HG03457 (cell line): ENCODE data around the gene DNAJC6.
"Not testable (repeated sequence)": the region's sequence is repeated elsewhere in the genome, so short reads cannot be mapped to it uniquely, and the experiment has no call there.

ENCODE experiments used
- ATAC-seq: cut with Tn5 transposase; IDR thresholded peaks from one replicate; pipeline ENCODE4 v1.9.1; 2021; ENCODE audit warnings: moderate number of reproducible peaks; ENCODE audit not compliant: unreplicated experiment

DNAJC6 gene

DNA sequence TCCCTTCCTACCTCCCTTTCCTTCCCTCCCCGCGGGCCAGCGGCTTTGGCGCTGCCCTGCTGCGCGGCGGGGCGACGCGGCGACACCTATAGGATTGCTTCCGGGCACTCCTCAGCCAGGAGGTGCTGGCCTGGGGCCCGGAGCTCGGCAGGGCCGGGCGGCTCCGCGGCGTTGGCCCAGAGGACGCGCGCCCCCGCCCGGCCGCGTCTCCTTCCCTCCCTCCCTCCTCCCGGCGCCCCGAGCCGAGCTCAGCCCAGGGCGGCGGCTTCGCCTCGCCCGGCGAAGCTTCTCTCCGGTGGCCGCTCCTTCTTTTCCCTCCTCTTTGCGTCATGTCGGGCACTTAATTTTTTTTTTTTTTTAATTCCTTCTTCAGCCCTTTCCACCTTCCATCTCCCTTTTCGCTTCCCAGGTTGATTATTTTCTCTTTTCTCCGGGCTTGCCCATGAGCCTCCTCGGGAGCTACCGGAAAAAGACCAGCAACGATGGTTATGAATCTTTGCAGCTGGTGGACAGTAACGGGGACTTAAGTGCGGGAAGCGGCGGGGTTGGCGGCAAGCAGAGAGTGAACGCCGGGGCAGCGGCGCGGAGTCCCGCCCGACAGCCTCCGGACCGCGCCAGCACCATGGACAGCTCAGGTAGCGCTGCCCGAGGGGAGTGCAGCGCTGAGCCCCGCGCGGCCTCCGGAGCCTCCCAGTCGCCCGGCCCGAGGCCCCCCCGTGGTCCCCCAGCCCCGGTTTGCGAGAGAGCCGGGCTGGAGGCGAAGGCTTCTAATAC, at the start of gene DNAJC6:
Gene DNAJC6 (plus strand): TSS at position 240 of the 774 bp plus-strand sequence. CDS start 203 bp downstream, at position 443.
- no peak for ATAC-seq

DNA sequence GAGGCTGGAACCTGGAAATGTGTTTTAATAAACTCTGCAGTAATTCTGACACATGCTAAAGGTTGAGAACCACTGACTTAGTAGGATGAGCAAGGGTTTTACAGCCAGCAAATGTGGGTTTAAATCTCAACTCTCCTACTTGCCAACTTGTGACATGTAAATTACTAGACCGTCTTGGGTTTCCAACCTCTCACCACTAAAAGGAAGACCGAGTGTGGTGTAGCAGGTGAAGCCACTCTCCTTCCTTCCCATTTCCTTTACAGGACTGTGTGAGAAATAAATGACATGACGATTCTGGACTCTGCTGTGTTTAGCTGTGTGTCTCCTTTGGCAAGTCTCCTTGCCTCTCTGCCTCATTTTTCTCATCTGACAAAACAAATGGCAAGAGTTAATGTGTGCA, 49.5 kb upstream of the DNAJC6 start:
- no peak for ATAC-seq

GRCh38 chr1:65260851-65261473, 48.4 kb upstream of the DNAJC6 start:
- no peak for ATAC-seq

GRCh38 chr1:65263286-65263685, 46.1 kb upstream of the DNAJC6 start:
- no peak for ATAC-seq

GRCh38 chr1:65264197-65264929, 45.0 kb upstream of the DNAJC6 start:
- no peak for ATAC-seq

DNA sequence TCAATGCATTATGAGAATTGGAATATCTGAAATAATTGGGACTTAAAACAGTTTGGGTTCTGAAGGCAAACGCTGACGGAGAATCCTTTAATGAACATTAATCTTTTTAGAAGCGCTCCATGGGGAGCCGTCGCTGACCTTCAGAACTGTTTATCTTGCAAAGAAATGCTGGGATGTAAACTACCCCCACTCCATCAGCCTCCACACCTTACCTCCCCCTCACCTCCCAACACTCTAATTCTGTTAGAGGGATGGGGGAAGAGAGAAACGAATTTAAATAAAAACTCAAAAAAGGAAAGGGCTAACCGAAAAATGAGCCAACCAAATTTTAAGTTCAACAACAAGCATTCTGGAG, 44.1 kb upstream of the DNAJC6 start:
- no peak for ATAC-seq

GRCh38 chr1:65265651-65266351, 43.5 kb upstream of the DNAJC6 start:
- ATAC-seq: no peak

DNA sequence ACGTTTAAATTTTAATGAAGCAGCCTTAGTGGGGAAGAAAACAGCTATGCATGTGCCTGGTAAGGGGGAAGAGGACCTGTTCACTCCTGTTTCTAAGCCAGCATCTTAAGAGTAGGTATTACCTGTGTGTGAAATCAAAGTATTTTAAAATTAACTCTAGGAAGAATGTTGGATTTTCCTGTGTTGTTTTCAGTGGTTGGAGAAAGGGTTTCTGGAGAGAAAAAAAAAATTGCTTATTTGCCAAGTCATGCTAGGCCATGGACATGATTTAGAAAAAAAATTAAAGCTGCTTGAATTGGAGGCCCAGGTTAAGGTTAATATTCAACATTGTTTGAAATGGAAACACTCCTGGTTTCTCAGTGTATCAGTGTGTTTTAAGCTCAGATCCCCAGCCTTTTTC, 42.9 kb upstream of the DNAJC6 start:
- ATAC-seq: no peak

DNA sequence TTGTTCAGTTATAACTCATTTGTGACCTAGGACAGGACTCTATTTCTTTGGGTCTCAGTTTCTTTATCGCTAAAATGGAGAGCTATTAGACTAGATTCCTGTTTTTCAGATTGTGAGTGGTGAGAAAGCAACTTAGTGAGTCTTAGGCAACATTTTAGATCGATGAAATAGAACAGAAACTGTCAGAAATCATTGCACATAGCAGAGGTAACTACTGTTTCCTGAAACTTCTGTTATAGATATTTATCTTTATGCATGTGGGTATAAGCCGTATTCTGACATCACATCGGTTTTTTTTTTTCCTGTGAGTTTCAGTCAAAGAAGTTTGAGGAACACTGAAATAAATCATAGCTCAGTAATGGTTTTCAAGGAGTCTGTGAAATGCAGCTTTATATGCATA, 42.1 kb upstream of the DNAJC6 start:
- no peak for ATAC-seq

GRCh38 chr1:65267683-65268082, 41.7 kb upstream of the DNAJC6 start:
- no peak for ATAC-seq

DNA sequence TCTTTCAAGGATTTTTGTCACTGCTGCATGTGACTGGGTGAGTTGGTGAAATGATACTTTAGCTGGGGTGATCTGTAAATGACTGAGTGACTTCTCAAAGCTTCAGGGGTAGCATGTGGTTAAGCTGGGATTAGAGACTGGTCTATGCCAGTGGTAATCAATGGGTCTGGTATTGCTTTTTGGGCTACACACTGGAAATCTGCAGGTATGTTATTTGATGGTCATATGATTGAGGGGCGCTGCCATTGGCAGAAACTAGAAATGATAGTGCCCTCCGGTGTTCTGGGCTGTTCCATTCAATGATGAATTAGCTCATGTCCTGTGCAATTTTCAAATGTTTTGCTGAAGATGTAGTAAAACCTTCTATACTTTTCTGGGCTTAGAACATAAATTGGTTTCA, 39.7 kb upstream of the DNAJC6 start:
- ATAC-seq: no peak

GRCh38 chr1:65276197-65276939, 33.0 kb upstream of the DNAJC6 start:
- no peak for ATAC-seq

DNA sequence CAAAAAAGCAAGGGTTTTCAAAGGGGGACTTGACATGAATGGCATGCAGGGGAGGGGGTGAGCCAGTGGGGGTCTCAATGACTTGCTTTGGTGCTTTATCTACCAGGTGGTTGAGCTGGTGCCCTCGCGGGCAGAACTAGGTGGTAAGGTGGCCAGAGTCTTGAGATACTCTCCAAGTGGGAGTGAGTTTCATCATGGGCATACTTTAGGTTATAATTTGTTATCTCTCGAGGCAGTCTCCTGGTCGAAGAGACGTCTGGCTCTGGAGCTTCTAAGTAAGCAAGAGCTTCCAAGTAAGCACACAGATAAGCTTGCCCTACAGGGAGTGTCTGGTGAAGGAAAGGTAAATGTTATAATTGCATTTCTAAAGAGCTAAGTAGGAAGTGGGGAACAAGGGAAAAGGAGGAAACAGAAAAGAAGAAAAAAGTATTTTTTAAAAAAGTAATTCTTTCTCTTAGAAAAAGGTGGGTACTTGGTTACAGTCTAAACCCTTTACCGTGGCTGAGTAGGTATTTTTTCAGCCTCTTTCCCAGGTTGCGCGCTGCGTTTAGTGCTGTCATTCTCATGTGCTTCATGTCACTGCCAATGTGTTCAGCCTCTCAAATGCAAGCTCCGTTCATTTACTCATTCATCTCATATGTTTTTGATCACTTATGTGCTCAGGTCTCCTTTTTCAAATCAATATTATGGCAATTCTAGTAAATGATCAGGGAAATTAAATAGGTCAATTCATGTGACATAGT, 31.6 kb upstream of the DNAJC6 start:
- ATAC-seq: no peak

DNA sequence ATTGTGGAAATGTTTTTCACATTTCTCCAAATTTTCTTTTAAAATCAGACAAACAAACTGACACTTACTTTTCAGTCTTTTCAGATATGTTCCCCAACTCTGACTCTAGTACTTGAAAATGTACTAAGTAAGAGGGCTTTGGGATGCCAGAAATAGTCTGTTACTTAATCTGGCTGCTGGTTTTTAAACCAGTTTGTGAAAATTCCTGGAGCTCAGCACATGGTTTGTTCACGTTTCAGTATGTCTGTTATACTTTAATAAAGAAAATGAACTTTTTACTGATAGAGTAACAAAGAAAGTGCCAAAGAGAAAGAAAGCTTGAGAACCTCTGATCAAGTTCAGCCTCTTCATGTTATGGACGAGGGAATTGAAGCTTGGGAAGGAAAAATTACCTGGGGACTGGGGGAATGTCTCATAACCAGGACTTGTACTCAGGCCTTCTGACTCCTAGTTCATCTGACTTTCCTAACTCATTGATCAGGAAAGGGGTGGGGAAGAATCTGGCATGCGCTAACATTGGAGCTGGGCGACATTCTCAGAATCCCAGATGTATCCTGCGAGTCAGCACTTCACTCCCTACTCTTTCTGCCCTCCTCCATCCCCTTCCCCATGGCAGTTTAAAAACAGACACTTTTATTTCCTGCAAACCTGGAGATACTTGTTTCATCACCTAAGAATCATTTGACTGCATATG, 30.8 kb upstream of the DNAJC6 start:
- ATAC-seq: no peak

GRCh38 chr1:65279070-65279779, 30.1 kb upstream of the DNAJC6 start:
- no peak for ATAC-seq

DNA sequence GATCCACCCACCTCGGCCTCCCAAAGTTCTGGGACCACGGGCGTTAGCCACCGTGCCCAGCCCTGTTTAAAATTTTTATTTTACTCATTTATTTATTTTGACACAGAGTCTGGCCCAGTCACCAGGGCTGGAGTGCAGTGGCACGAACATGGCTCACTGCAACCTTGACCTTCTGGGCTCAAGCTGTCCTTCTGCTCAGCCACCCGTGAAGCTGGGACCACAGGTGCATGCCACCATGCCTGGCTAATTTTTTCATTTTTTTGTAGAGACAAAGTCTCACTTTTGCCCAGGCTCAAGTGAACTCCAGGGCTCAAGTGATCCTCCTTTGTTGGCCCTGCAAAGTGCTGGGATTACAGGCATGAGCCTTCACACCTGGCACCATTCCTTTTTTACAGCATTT, 27.5 kb upstream of the DNAJC6 start:
- no peak for ATAC-seq

- ATAC-seq: no peak
These were observed 25.1 kb upstream of the DNAJC6 start for GRCh38 chr1:65284229-65284628.

DNA sequence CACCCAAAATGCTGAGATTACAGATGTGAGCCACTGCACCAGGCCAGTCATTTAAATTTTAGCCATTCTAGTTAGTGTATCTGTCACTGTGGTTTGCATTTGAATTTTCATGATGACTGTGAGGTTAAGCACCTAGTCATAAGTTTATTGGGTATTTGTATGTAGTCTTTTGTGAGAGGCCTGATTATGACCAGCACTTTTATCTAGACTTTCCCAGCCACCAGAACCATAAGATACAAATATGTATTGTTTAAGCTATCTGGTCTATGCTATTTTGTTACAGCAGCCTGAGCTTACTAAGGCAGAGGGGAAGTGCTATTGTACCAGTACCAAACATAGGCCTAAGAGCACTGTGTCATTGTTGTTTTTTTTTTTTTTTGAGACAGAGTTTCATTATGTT, 19.9 kb upstream of the DNAJC6 start:
- ATAC-seq: peak; percentile 54

DNA sequence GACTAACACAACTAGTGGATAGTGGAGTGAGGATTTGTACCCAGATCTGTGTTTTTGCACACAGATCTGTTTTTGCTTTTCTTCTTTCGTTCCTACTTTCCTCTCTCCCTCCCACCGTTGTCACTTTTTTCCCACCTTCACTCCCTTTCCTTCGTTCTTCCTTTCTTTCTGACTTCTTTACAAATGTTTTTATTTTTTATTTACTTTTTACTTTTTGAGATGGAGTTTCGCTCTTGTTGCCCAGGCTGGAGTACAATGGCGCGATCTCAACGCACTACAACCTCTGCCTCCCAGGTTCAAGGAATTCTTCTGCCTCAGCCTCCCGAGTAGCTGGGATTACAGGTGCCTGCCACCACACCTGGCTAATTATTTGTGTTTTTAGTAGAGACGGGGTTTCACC, 17.5 kb upstream of the DNAJC6 start:
- not testable (repeated sequence) for ATAC-seq
